NB4 (cell line): Measurements from ENCODE around the gene LIX1L.

ENCODE experiments used
- DNase-seq: peaks from one replicate; pipeline ENCODE4 v3.0.0; 2010; ENCODE audit warnings: low read depth
- H3K4me3 ChIP-seq: one replicate; pipeline ENCODE4 v1.5.1; 2011; ENCODE audit warnings: mild to moderate bottlenecking, low read depth, low read length, moderate library complexity
- MYC ChIP-seq: IDR thresholded peaks from 2 replicates; pipeline ENCODE4 v1.6.1; 2011; ENCODE audit warnings: low read depth, low read length
- POLR2A ChIP-seq: IDR thresholded peaks from 2 replicates; pipeline ENCODE4 v1.6.1; 2011; ENCODE audit warnings: mild to moderate bottlenecking; ENCODE audit not compliant: insufficient read length; ENCODE audit errors: extremely low read depth
- TF ChIP-seq, protein P1 (sequence below): IDR thresholded peaks from one replicate; pipeline ENCODE4 v1.5.1; 2012; ENCODE audit warnings: low read depth, low read length
- TF ChIP-seq, protein P2 (sequence below): IDR thresholded peaks from 2 replicates; pipeline ENCODE4 v1.6.1; 2011; ENCODE audit warnings: low read depth, low read length

Gene LIX1L

GRCh38 chr1:145982010-145982723 lies 24.4 kb upstream of the LIX1L start:
- DNase-seq = no peak
- H3K4me3 ChIP-seq = no peak overlapping the region
- TF ChIP-seq POLR2A = no peak
- TF ChIP-seq, protein P1, sequence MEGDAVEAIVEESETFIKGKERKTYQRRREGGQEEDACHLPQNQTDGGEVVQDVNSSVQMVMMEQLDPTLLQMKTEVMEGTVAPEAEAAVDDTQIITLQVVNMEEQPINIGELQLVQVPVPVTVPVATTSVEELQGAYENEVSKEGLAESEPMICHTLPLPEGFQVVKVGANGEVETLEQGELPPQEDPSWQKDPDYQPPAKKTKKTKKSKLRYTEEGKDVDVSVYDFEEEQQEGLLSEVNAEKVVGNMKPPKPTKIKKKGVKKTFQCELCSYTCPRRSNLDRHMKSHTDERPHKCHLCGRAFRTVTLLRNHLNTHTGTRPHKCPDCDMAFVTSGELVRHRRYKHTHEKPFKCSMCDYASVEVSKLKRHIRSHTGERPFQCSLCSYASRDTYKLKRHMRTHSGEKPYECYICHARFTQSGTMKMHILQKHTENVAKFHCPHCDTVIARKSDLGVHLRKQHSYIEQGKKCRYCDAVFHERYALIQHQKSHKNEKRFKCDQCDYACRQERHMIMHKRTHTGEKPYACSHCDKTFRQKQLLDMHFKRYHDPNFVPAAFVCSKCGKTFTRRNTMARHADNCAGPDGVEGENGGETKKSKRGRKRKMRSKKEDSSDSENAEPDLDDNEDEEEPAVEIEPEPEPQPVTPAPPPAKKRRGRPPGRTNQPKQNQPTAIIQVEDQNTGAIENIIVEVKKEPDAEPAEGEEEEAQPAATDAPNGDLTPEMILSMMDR = no peak
- no peak for TF ChIP-seq MYC
- TF ChIP-seq, protein P2, sequence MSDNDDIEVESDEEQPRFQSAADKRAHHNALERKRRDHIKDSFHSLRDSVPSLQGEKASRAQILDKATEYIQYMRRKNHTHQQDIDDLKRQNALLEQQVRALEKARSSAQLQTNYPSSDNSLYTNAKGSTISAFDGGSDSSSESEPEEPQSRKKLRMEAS = no peak

DNA sequence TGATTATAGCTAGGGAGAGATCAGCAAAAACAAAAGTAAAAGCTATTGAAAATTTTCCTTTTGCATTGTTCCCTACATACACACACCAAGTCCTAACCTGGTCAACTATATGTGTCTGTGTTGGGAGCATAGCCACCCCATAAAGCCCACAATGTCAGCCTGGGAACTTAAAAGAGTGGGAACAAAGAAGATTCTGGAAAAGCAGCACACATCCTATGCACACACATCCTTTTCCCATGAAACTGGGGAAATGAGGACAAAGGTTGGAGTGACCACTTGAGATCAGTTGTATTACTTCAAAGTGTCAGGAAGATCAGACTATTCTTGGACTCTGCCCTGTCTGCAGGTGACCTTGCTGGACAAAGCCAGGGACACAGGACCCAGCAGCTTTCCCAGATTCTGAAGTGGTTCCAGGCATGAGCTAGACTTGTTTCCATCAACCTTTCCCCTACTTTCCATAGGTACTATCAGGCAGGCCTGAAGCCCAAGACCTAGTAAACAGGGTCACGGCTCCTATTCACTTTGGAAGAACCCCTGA lies 22.7 kb upstream of the LIX1L start:
- no peak for DNase-seq
- H3K4me3 ChIP-seq = no peak overlapping the region
- TF ChIP-seq, protein P1 = no peak
- TF ChIP-seq, protein P2 = no peak
- TF ChIP-seq POLR2A = no peak

DNA sequence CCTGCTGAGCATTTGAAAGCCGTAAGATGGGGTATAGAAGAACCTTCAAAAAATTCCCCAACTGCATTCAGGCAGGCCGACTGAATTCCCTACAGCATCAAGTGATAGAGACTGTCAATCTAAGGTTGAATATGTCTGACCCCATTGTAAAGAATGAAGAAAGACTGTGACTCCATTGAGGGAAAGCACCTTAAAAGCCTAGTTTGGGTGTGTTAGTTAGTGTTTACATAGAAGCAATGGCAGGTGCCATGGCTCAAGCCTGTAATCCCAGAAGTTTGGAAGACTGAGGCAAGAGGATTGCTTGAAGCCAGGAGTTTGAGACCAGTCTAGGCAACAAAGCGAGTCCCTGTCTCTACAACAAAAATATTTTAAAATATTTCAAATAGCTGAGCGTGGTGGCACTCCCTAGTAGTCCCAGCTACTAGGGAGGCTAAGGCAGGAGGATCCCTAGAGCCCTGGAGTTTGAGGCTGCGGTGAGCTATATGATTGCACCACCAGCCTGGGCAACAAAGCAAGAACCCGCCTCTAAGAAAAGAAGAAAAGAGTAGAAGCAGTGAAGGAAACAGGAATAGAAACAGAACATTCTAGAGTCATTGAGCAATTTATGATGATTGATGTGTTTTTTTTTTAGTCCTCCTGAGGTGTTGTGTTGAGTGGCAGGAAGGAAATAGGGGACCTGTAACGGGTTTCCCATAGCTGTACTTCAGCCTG lies 22.1 kb upstream of the LIX1L start:
- H3K4me3 ChIP-seq = peak overlapping the region; percentile 16
- TF ChIP-seq POLR2A (no peak), MYC (0 out of 2 replicates have a peak, but pooled peaks have one; percentile 12)
- peak; percentile 83 for DNase-seq

DNA sequence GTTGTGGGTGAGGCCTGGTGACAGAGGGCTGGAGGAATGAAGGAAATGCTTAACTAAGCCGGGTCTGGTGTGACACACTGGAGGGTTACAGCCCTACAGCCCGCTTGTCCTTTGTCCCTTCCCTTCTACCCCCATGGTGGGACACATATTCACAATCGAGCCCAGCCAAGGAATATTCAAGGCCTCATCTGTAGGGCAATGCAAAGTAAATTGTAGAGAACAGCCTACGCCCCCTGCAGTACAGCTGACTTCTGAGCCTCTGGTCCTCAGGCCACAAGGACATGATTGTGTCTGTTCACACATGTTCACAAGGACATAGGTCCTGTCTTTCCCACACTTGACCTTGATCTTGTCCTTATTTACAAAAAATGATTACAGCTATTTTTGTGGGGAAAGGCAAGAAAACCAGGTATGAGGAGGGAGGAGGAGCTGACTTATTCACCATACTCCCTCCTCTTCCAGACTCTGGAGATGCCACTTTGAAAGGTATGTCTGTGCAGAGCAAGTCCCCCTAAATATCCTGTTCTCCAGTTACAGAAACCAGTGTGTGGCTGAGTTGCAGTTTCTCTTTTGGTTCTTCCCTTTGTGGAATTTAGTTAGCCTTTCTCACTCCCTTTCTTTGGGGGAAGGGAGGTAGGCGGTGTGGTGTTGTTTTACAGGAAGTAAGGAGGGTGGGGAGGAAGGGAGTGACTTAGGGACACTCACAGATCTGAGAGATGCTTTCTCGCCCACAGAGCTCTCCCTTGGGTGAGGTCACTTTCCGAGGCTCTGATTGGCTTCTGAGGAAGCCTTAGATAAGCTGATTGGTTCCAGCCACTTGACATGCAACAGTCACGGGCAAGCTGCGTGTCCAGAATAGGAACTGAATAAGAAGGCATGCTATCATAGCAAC lies 21.3 kb upstream of the LIX1L start:
- peak; percentile 99 for DNase-seq
- H3K4me3 ChIP-seq = peak overlapping the region; percentile 44
- TF ChIP-seq, protein P1 = no peak
- peak; percentile 55 for TF ChIP-seq MYC
- TF ChIP-seq, protein P2 = peak; percentile 98

DNA sequence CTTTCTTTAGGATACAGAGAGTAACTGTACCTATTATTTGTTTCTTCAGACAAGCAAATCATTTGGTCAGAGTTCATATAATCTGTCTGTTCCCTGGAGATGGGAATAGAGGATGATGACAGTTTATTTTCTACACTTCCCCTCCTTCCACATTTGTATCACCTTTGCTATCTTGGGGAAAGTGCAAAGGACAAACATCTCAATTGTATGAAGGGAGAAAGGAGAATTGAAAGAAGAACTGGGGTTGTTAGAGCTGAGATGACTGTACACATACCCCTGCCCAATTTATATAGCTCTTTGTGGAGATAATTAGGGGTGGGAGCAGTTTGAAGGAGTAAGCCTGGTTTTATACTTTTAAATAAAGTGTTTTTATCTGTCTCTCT lies 20.6 kb upstream of the LIX1L start:
- TF ChIP-seq, protein P1 = no peak
- TF ChIP-seq, protein P2 = no peak
- TF ChIP-seq MYC (no peak), POLR2A (no peak)
- H3K4me3 ChIP-seq = peak overlapping the region; percentile 44
- DNase-seq = no peak
